K562 (cell line): ENCODE data around the gene SNX1. TPM values are rescaled to one million over a fixed set of nuclear protein-coding genes. Genes with fewer than 3 reads are reported as not detected.

ENCODE experiments used
- CBX8 ChIP-seq: fragments of 200-600 bp; sonication (generic); IDR thresholded peaks from 2 replicates; pipeline ENCODE4 v1.6.1; 2012; ENCODE audit warnings: borderline replicate concordance, mixed run types, low read depth, mild to moderate bottlenecking, moderate library complexity, mixed read lengths, low read length, control low read depth, inconsistent platforms; ENCODE audit not compliant: poor library complexity, severe bottlenecking; ENCODE audit errors: extremely low read depth
- CREB3 ChIP-seq: fragments of 450-650 bp; conservative IDR thresholded peaks from 2 replicates; pipeline ENCODE4 v1.6.1; 2016; ENCODE audit warnings: missing genetic modification characterization, low read depth, mild to moderate bottlenecking, missing compliant biosample characterization, moderate library complexity
- CUX1 ChIP-seq: fragments of 200-800 bp; sonication (Bioruptor generic); IDR thresholded peaks from 2 replicates; pipeline ENCODE4 v1.6.1; 2016; ENCODE audit warnings: missing genetic modification characterization, missing compliant biosample characterization
- ELF2 ChIP-seq: fragments of 250-450 bp; sonication (Bioruptor Pico); IDR thresholded peaks from 2 replicates; pipeline ENCODE4 v1.5.0; 2021; ENCODE audit warnings: mild to moderate bottlenecking
- GMEB1 ChIP-seq: fragments of 250-450 bp; sonication (Bioruptor Pico); IDR thresholded peaks from 2 replicates; pipeline ENCODE4 v1.4.0; 2020; ENCODE audit warnings: mild to moderate bottlenecking
- HDAC8 ChIP-seq: fragments of 450-650 bp; IDR thresholded peaks from 2 replicates; pipeline ENCODE4 v1.6.1; 2016; ENCODE audit warnings: mild to moderate bottlenecking, missing genetic modification characterization, moderate library complexity, missing compliant biosample characterization
- ILK ChIP-seq: fragments of 450-650 bp; IDR thresholded peaks from 2 replicates; pipeline ENCODE4 v1.6.1; 2016; ENCODE audit warnings: missing genetic modification characterization, low read depth, mild to moderate bottlenecking, missing compliant biosample characterization, moderate library complexity, borderline replicate concordance
- NFRKB ChIP-seq: fragments of 450-650 bp; IDR thresholded peaks from 2 replicates; pipeline ENCODE4 v1.6.1; 2016; ENCODE audit warnings: low read depth
- NR2C1 ChIP-seq, 2 experiments: fragments of 450-650 bp; IDR thresholded peaks; 2 replicates each; pipeline ENCODE4 v1.6.1; 2017; ENCODE audit warnings: mild to moderate bottlenecking in 2 of 2, antibody characterized with exemption in 1 of 2, inconsistent platforms in 1 of 2, missing compliant biosample characterization in 1 of 2, missing genetic modification characterization in 1 of 2
- NR2C2 ChIP-seq, 2 experiments: fragments of 200-800 bp in 1 of 2; sonication (Bioruptor generic) in 1 of 2; sonication (generic) in 1 of 2; formaldehyde crosslinking in 1 of 2; IDR thresholded peaks; 2 replicates each; pipeline versions ENCODE4 v1.6.1 to v1.8.0; 2016 to 2022; ENCODE audit warnings: mild to moderate bottlenecking in 1 of 2, missing compliant biosample characterization in 1 of 2, missing genetic modification characterization in 1 of 2, missing genetic modification reagents in 1 of 2
- RBFOX2 ChIP-seq: fragments of 200-400 bp; formaldehyde crosslinking; IDR thresholded peaks from 2 replicates; pipeline ENCODE4 v1.6.1; 2017; ENCODE audit warnings: low read depth, mild to moderate bottlenecking, low read length, moderate library complexity
- ZKSCAN8 ChIP-seq: fragments of 200-800 bp; sonication (Bioruptor generic); IDR thresholded peaks from 2 replicates; pipeline ENCODE4 v1.6.1; 2016; ENCODE audit warnings: missing genetic modification characterization, missing compliant biosample characterization
- ZNF644 ChIP-seq: fragments of 200-800 bp; sonication (Bioruptor generic); IDR thresholded peaks from 2 replicates; pipeline ENCODE4 v1.6.1; 2016; ENCODE audit warnings: low read depth, missing genetic modification characterization, missing compliant biosample characterization
- ZNF740 ChIP-seq, 3 experiments: fragments of 200-800 bp in 1 of 3; sonication (Bioruptor generic) in 1 of 3; sonication (generic) in 1 of 3; formaldehyde crosslinking in 1 of 3; IDR thresholded peaks; 2 replicates each; pipeline versions ENCODE4 v1.6.1 to v1.8.0; 2016 to 2022; ENCODE audit warnings: mild to moderate bottlenecking in 2 of 3, missing compliant biosample characterization in 2 of 3, missing genetic modification characterization in 2 of 3, missing genetic modification reagents in 1 of 3
- polyA plus RNA-seq, 8 experiments: library from polyadenylated mRNA; depleted of rRNA in 4 of 8; stranded (reverse) in 5 of 8; unstranded in 3 of 8; fragments of >200 nt; fragmentation: Nextera tagmentation in 2 of 8; fragmentation: Illumina TruSeq in 1 of 8; extraction: Ambion mirVana in 2 of 8; extraction: Trizol in 1 of 8; gene quantifications; 2 replicates each; pipeline versions ENCODE4 v1.2.1 to v1.2.3, GENCODE V29; 2011 to 2014; ENCODE audit warnings: inconsistent platforms in 1 of 8, missing spikeins in 1 of 8
- total RNA-seq, 7 experiments: library from RNA; depleted of rRNA in 6 of 7; stranded (reverse); fragments of >200 nt in 6 of 7; fragmentation: Illumina TruSeq in 2 of 7; extraction: Trizol in 2 of 7; gene quantifications; 2 replicates each; pipeline versions ENCODE4 v1.2.1 to v1.2.3, GENCODE V29; 2011 to 2021; ENCODE audit warnings: low replicate concordance in 1 of 7

SNX1 gene
- total and polyA plus RNA-seq, 9 of the 15 experiments (the other 6 are each of a cell fraction or from before 2014, with no cell fraction given), result 11.0 to 105 (median 59.9) TPM

GRCh38 chr15:64071931-64072765 lies 23.6 kb upstream of the SNX1 start (continued):
- peak; percentile 74; the same call in 1 of the 2 replicates for TF ChIP-seq CREB3 (tag)
- 0 out of 2 replicates have a peak, but pooled peaks have one; percentile 11 for TF ChIP-seq GMEB1
- peak; percentile 72; the same call in 1 of the 2 replicates for TF ChIP-seq CUX1
- TF ChIP-seq NFRKB, result 0 out of 2 replicates have a peak, but pooled peaks have one; percentile 26
- TF ChIP-seq NR2C2 (CRISPR knock-in tag; IDR thresholded peaks at IDR 0.05), result no peak
- peak; percentile 6; the same call in 1 of the 2 replicates for TF ChIP-seq NR2C2 (tag; IDR thresholded peaks at IDR 0.05)
- 0 out of 2 replicates have a peak, but pooled peaks have one; percentile 24 for TF ChIP-seq HDAC8 (tag)
- TF ChIP-seq ILK (tag), result no peak; the same call in 1 of the 2 replicates
- no peak for TF ChIP-seq RBFOX2
- TF ChIP-seq ELF2 (CRISPR knock-in tag), result peak; percentile 49; the same call in 1 of the 2 replicates
- TF ChIP-seq ZNF644 (tag), result peak; percentile 73
- no peak for TF ChIP-seq ZNF740 (CRISPR knock-in tag; IDR thresholded peaks at IDR 0.05)
- TF ChIP-seq ZNF740 (tag; IDR thresholded peaks at IDR 0.05), result peak in 1 of 2 experiments; percentile 19; a peak in 1 of 4 replicates
- TF ChIP-seq ZKSCAN8, result peak; percentile 65; the same call in 1 of the 2 replicates
- no peak for TF ChIP-seq NR2C1 (IDR thresholded peaks at IDR 0.05)
- TF ChIP-seq NR2C1 (tag; IDR thresholded peaks at IDR 0.05), result peak; percentile 68
- TF ChIP-seq CBX8, result no peak
